Effector memory CD8-positive, alpha-beta T cell (primary cell): ENCODE data around the gene CD200.

ENCODE experiments used
- ATAC-seq: fragments of 150-1000 bp; cut with Tn5 transposase; replicated peaks from 2 replicates; pipeline ENCODE4 v1.10.0; 2021; ENCODE audit warnings: mild to moderate bottlenecking, moderate library complexity
- DNase-seq, 3 experiments: peaks; one replicate each; pipeline ENCODE4 v3.0.0; 2021
- H3K27ac Mint-ChIP-seq, 2 donors: one replicate each; pipeline ENCODE4 v1.8.0; 2022; ENCODE audit warnings: mild to moderate bottlenecking in 2 of 2, mixed read lengths in 2 of 2, moderate library complexity in 2 of 2
- H3K27me3 Mint-ChIP-seq, 2 donors: one replicate each; pipeline ENCODE4 v1.8.0; 2022; ENCODE audit warnings: mixed read lengths in 2 of 2
- H3K36me3 Mint-ChIP-seq: one replicate; pipeline ENCODE4 v1.8.0; 2022; ENCODE audit warnings: mild to moderate bottlenecking, moderate library complexity, mixed read lengths; ENCODE audit not compliant: insufficient read depth
- H3K4me1 Mint-ChIP-seq, 2 donors: one replicate each; pipeline ENCODE4 v1.8.0; 2022; ENCODE audit warnings: low read depth in 2 of 2, mixed read lengths in 2 of 2
- H3K4me3 Mint-ChIP-seq, 2 donors: one replicate each; pipeline ENCODE4 v1.8.0; 2022; ENCODE audit warnings: mild to moderate bottlenecking in 2 of 2, mixed read lengths in 2 of 2, moderate library complexity in 2 of 2
- H3K9me3 Mint-ChIP-seq, 2 donors: one replicate each; pipeline ENCODE4 v1.8.0; 2022; ENCODE audit warnings: mixed read lengths in 2 of 2

The CD200 gene

DNA sequence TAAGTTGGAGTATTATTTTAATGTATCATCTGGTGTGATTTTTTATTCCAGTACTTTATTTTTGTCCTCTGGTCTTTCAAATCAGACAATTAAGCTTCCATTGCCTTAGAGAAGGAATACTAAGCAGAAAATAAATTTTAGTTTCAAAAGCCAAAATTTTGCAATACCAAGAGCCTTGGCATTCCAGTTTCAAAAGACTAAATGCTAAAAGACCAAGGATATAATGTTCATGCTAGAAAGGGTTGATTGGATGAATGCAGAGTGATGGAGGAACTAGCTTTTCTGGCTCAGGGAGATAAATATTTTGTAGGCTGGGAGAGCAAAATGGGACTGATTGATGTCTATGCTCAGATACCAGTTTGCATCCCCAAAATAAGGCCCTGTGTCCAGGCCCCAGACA, 6.2 kb downstream of the CD200 start:
- no peaks in the 10 kb centered on the region for H3K4me1 Mint-ChIP-seq
- H3K9me3 Mint-ChIP-seq: no peaks in the 10 kb centered on the region
- H3K27ac Mint-ChIP-seq: no peak overlapping the region
- DNase-seq (no peak), ATAC-seq (no peak)
- H3K27me3 Mint-ChIP-seq: peaks cover 0 to under 1% of the 10 kb centered on the region in 2 donors
- H3K36me3 Mint-ChIP-seq: peaks cover 3% of the 10 kb centered on the region
- no peak overlapping the region for H3K4me3 Mint-ChIP-seq

DNA sequence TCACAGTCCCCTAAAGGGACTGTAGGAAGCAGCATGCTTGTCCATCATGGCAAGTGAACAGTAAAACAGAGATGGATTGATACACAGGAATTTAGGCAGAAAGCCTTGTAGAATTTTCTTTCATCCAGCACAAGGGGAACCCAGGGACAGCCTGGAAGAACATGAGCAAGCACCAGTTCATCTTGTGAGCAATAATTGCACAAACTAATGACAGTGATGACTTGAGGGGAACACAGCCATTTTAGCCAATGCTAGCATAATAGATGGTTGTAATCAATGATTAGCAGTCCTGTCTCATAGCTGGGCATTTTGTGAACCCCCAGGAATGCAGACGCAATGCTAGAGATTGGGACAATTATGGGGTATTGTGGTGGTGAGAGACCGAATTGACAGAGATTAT, 6.7 kb downstream of the CD200 start:
- no peak for ATAC-seq

DNA sequence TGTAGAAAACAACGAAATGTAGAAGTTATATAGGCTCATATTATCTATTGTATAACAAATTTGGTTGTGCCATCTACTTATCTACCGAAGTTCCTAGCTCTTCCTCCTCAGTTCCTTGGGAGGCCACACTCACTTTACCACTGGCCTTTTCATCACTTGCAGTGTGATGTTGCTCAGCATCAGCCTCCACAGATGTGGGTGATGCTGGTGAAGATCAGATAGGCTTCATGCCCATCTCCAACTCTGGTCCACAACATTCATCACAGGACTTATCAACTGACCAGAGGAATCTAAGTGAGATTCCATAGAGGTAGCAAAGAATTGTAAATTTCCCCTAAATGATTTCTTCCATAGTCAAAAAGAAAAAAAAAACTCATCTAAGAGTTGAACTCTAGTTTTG, 8.4 kb downstream of the CD200 start:
- DNase-seq (no peak), ATAC-seq (no peak)
- Mint-ChIP-seq H3K4me3 (no peak overlapping the region), H3K36me3 (peaks cover 3% of the 10 kb centered on the region), H3K9me3 (no peaks in the 10 kb centered on the region), H3K4me1 (no peaks in the 10 kb centered on the region), H3K27me3 (no peaks in the 10 kb centered on the region), H3K27ac (no peak overlapping the region)

More for the DNA sequence above, 6.7 kb downstream of the CD200 start:
- Mint-ChIP-seq H3K9me3 (no peaks in the 10 kb centered on the region), H3K27me3 (no peaks in the 10 kb centered on the region), H3K27ac (no peak overlapping the region), H3K4me3 (no peak overlapping the region), H3K4me1 (no peaks in the 10 kb centered on the region), H3K36me3 (peaks cover 3% of the 10 kb centered on the region)
- no peak for DNase-seq

DNA sequence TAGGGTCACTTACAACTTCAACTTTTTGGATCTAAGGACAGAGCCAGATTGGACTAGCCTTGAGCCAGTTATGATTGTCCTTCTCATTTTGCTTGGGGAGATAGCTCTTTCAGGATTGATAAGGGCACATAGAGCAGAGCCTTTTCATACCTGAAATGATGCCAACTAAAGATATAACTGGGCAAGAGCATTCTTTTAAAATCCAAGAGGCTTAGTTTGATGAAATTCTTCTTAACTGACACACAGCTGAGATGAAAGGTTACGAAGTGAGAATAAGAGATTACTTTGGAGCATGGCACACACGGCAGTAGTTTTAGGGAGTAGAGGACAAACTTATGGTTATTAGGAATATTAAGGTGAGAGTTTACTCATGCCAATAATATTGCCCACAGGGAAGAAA, 12.7 kb downstream of the CD200 start:
- Mint-ChIP-seq H3K9me3 (no peaks in the 10 kb centered on the region), H3K4me3 (no peak overlapping the region), H3K27ac (no peak overlapping the region), H3K27me3 (peaks cover 0 to 7% of the 10 kb centered on the region in 2 donors), H3K36me3 (peaks cover 3% of the 10 kb centered on the region), H3K4me1 (no peaks in the 10 kb centered on the region)
- DNase-seq (no peak), ATAC-seq (no peak)

DNA sequence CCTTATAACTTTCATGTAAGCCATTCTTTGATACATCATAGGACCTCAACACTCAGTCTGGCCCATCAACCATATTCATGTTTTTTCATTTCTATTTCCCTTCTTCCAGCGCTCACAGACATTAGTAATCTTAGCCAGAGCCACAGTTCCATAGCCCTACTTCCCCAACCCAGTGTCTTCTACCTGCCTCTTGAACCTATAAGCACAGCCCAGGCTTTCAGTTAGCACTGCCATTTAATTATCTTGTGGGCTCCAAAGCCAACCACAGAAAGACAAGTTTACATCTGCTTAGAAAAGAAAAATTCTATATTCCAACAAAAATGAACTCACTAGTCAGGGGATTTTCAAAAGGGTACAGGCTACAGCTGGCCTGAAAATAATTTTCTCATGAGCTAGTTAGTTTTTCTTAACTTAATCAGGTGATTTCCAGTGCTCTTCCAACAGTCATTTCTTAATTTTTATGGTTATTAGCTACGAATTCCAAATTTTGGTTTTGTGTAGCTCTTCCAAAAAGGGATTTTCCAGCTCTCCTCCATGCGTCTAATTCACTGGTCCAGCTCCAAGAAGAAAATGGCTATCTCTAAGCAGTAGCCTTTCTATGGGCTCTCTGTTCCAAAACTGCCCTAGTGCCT, 13.7 kb downstream of the CD200 start:
- Mint-ChIP-seq H3K4me3 (no peak overlapping the region), H3K27me3 (peaks cover 0 to 7% of the 10 kb centered on the region in 2 donors), H3K4me1 (no peaks in the 10 kb centered on the region), H3K27ac (no peak overlapping the region), H3K36me3 (peaks cover 3% of the 10 kb centered on the region), H3K9me3 (no peaks in the 10 kb centered on the region)
- DNase-seq: no peak
- ATAC-seq: no peak

DNA sequence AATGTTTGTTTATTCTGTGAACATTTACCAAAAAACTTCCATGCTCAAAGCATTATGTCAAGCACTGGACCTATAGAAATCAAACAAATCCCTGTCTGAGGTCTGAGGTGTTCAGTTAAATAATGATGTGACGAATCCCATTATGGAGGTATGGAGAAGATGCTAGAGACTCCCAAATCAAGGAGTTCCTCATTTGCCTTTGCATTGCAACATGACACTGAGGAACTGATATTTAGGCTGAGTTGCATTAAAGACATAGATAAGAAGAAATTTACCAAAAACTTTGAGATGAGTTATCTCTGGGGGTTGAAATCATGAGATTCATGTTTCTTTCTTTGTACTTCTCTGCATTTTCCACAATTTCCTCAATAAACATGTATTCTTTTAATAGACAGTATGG, 16.0 kb downstream of the CD200 start:
- no peaks in the 10 kb centered on the region for H3K36me3 Mint-ChIP-seq
- H3K9me3 Mint-ChIP-seq: no peaks in the 10 kb centered on the region
- H3K27ac Mint-ChIP-seq: no peak overlapping the region
- no peaks in the 10 kb centered on the region for H3K4me1 Mint-ChIP-seq
- ATAC-seq (no peak), DNase-seq (no peak)
- no peak overlapping the region for H3K4me3 Mint-ChIP-seq
- H3K27me3 Mint-ChIP-seq: peaks cover 0 to 7% of the 10 kb centered on the region in 2 donors

DNA sequence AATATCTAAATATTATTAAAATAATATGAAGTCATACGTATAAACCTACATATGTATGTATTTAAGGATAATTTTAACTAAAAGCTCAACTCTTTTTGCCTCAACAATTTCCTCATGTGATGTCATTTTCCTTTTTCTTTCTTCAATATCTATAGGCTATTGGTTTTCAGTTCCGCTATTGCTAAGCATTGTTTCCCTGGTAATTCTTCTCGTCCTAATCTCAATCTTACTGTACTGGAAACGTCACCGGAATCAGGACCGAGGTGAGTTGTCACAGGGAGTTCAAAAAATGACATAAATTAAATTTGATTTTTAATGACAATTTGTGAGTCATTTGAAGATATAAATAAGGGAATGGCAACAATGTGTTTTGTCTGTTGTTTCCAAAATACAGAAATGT, 16.6 kb downstream of the CD200 start:
- Mint-ChIP-seq H3K9me3 (no peaks in the 10 kb centered on the region), H3K4me3 (no peak overlapping the region), H3K27me3 (peaks cover 0 to 7% of the 10 kb centered on the region in 2 donors), H3K36me3 (no peaks in the 10 kb centered on the region), H3K27ac (no peak overlapping the region), H3K4me1 (no peaks in the 10 kb centered on the region)
- ATAC-seq (no peak), DNase-seq (no peak)

DNA sequence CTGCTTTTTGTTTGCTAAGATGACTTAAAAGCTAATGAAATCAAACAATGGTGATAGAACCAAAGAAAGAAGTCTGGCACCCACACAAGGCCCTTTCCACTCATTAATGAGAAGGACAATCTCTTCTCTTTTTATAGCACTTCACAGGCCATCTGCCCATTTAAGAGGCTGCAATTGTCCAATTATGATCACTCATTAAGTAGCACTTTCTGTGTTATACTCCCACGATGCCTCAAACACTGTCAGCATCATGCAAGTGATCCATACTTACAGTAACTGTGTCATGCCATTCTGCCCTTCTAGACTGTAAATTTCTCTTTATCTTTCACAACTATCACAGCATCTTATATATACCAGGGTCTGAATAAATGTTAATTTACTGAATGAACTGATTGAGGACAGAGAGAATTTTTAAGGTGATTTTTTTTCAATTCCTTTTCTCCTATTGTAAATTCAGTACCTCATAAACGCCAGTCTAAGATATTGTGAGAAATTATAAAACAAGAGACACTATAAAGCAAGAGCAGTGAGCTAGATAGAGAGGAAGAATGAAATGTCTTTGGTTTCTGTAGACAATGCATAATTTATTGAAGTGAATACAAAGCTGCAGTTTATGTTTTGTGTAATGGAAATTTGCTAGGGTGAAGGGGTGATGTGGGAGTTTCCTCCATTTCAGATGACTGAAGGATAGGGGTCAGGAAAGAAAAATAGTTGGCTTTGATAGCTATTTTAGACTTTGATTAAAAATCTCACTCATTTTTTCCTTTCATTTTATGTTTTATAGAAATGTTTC, 17.3 kb downstream of the CD200 start:
- DNase-seq (no peak), ATAC-seq (no peak)
- Mint-ChIP-seq H3K27ac (no peak overlapping the region), H3K4me3 (no peak overlapping the region), H3K27me3 (peaks cover 0 to 7% of the 10 kb centered on the region in 2 donors), H3K4me1 (no peaks in the 10 kb centered on the region), H3K36me3 (no peaks in the 10 kb centered on the region), H3K9me3 (no peaks in the 10 kb centered on the region)

DNA sequence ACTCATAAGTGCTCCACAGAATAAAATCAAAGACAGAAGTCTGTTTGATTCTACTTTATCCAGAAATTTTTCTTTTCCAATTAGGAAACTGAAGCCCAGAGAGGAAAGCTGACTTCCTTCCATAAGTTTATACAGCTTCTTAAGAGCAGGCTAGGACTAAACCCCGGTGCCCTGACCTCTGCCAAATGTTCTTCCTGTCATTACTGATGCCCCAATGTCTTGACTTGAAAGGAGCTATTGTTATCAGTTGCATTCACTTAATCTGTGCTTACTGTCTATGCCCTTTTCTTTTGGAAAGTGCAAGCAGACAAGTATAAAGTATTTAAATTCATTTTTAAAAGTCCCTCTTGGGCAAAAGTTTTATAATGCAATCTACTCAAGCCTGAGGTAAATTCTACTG, 18.1 kb downstream of the CD200 start:
- H3K27ac Mint-ChIP-seq: no peak overlapping the region
- no peaks in the 10 kb centered on the region for H3K4me1 Mint-ChIP-seq
- H3K36me3 Mint-ChIP-seq: no peaks in the 10 kb centered on the region
- peaks cover 0 to 7% of the 10 kb centered on the region in 2 donors for H3K27me3 Mint-ChIP-seq
- ATAC-seq (no peak), DNase-seq (no peak)
- H3K9me3 Mint-ChIP-seq: no peaks in the 10 kb centered on the region
- no peak overlapping the region for H3K4me3 Mint-ChIP-seq

DNA sequence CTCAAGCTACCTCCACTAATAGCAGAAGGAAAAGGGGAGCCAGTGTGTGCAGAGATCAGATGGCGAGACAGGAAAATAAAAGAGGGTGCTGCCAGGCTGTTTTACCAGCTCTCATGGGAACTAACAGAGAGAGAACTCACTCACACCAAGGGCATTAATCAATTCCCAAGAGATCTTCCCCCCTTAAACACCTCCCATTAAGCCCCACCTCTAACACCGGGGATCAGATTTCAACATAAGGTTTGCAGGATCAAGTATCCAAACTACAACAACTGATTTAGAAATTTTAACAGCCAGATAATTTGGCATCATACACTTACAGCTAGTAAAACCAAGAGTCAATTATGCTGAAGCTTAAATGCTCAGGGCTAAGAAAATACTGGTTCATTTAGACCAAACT, 18.9 kb downstream of the CD200 start:
- no peak overlapping the region for H3K27ac Mint-ChIP-seq

DNA sequence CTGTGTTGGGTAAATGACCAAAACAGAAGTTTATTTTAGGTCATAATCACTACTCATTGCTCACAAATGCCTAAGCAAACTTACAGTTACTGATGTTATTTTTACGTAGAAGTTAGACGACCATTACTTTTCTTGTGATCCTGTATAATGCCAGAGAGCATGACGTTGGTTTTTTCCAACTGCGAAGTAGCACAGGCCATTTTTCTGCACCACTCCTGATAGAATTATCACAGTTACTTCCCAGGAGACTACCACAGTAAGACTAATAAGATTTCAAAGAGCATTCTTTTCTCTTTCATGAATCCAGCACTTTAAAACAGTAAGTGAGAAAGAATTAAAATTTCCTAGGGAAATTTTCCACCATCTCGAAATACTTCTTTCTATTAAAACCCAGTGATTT, 19.8 kb downstream of the CD200 start:
- ATAC-seq (no peak), DNase-seq (no peak)
- H3K27ac Mint-ChIP-seq: no peak overlapping the region
- peaks cover 0 to 4% of the 10 kb centered on the region in 2 donors for H3K27me3 Mint-ChIP-seq
- H3K4me1 Mint-ChIP-seq: peaks cover 0 to under 1% of the 10 kb centered on the region in 2 donors
- no peaks in the 10 kb centered on the region for H3K9me3 Mint-ChIP-seq
- no peaks in the 10 kb centered on the region for H3K36me3 Mint-ChIP-seq
- no peak overlapping the region for H3K4me3 Mint-ChIP-seq

More for the DNA sequence above, 18.9 kb downstream of the CD200 start:
- DNase-seq (no peak), ATAC-seq (no peak)
- H3K27me3 Mint-ChIP-seq: peaks cover 0 to 7% of the 10 kb centered on the region in 2 donors
- no peaks in the 10 kb centered on the region for H3K36me3 Mint-ChIP-seq
- no peaks in the 10 kb centered on the region for H3K9me3 Mint-ChIP-seq
- no peak overlapping the region for H3K4me3 Mint-ChIP-seq
- H3K4me1 Mint-ChIP-seq: no peaks in the 10 kb centered on the region

DNA sequence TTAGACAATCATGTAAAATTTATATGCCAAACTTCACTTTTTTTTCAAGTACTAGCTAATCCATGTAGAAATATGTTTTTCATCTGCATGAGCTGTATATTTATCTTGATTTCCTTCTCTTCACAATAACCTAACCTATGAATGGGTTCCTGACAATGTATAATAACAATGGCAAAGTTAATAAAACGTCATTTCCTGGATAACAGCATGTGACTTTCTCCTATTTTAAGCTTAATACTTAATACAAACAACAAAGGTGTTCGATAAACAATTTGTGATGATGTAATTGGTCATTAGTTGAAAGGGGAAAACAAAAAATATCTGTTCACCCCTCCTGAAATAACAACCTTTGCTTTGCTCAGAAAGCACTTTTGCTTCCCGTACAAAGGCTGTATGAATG, 20.4 kb downstream of the CD200 start:
- no peaks in the 10 kb centered on the region for H3K27me3 Mint-ChIP-seq
- ATAC-seq (no peak), DNase-seq (no peak)
- H3K27ac Mint-ChIP-seq: no peak overlapping the region
- peaks cover 0 to 7% of the 10 kb centered on the region in 2 donors for H3K4me1 Mint-ChIP-seq
- H3K36me3 Mint-ChIP-seq: no peaks in the 10 kb centered on the region
- H3K4me3 Mint-ChIP-seq: no peak overlapping the region
- no peaks in the 10 kb centered on the region for H3K9me3 Mint-ChIP-seq

DNA sequence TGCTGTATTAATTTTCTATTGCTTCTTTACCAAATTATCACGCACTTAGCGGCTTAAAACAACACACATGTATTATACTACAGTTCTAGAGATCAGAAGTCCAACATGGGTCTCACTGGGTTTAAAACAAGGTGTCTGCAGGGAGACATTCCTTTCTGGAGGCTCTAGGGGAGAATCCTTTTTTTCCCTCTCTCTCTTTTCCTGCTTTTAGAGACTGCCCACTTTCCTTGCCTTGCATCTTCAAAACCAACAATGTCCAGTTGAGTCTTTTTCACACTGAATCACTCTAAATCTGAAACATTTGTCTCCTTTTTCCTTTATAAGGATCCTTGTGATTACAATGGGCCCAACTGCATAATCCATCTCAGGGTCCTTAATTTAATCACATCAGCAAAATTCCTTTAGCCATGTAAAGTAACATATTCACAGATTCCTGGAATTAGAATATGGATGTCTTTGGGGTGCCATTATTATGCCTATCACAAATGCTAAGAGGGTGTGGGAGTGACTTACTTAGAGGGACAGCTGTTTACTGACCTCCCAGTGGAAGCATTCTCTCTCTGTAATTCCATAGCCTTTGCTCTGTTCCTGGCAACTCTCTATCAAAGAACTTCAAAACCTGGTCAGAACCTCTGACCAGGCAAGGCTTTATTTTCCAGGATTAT, 21.8 kb downstream of the CD200 start:
- Mint-ChIP-seq H3K27ac (no peak overlapping the region), H3K4me1 (peaks cover 4 to 13% of the 10 kb centered on the region in 2 donors), H3K27me3 (no peaks in the 10 kb centered on the region), H3K4me3 (no peak overlapping the region), H3K9me3 (no peaks in the 10 kb centered on the region), H3K36me3 (no peaks in the 10 kb centered on the region)
- ATAC-seq: no peak
- DNase-seq: no peak

DNA sequence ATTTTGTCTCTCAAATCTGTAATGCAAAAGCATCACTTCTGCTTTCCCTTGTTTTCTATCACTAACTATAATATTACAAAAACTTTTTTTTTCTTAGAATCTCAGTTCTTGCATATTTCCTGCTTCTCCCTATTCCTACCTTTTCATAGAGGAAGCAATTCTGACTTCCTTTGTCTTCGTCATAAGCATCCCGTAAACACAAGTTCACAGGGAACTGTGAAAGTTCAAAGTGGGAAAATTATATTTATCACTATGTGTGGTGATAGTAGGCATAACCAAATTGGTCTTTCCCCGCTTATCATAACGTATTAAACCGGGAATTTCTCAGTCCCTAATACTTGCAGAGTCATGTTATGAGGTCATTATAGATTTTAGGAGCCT, 22.3 kb downstream of the CD200 start:
- Mint-ChIP-seq H3K4me1 (peaks cover 4 to 13% of the 10 kb centered on the region in 2 donors), H3K4me3 (no peak overlapping the region), H3K27me3 (no peaks in the 10 kb centered on the region), H3K36me3 (no peaks in the 10 kb centered on the region), H3K9me3 (no peaks in the 10 kb centered on the region), H3K27ac (no peak overlapping the region)
- DNase-seq: no peak
- no peak for ATAC-seq
